ENCODE results near the gene ABHD4. TPM values are rescaled to one million over a fixed set of nuclear protein-coding genes. Genes with fewer than 3 reads are reported as not detected.

Gene ABHD4
- total RNA-seq, 1 experiment from 2014 or later, result 34.2 TPM

Other genes with a start within 250 kb of the ABHD4 start
- gene DAD1, start 9.1 kb upstream of the ABHD4 start, total RNA-seq (2014; rRNA removed; shearing (Covaris generic)), result 585 and 634 TPM in 2 replicates
- not detected in 2 replicates for gene OR6J1, start 46.1 kb downstream of the ABHD4 start, total RNA-seq (2014; rRNA removed; shearing (Covaris generic))
- 106 and 132 TPM in 2 replicates for gene OXA1L, start 168.4 kb downstream of the ABHD4 start, total RNA-seq (2014; rRNA removed; shearing (Covaris generic))
- 13.6 and 13.9 TPM in 2 replicates for gene SLC7A7, start 217.1 kb downstream of the ABHD4 start, total RNA-seq (2014; rRNA removed; shearing (Covaris generic))
- 130 and 189 TPM in 2 replicates for gene MRPL52, start 231.6 kb downstream of the ABHD4 start, total RNA-seq (2014; rRNA removed; shearing (Covaris generic))
- 268 and 298 TPM in 2 replicates for gene MMP14, start 238.3 kb downstream of the ABHD4 start, total RNA-seq (2014; rRNA removed; shearing (Covaris generic))

All from H4 (cell line).